RWPE2 (cell line): ENCODE measurements around the gene GHDC.

Source experiments
- ATAC-seq: fragments of 200-7000 bp; cut with Tn5 transposase; 3 replicates; pipeline ENCODE4 v1.9.1; 2021; ENCODE audit warnings: low read depth
- DNase-seq: peaks from one replicate; pipeline ENCODE4 v3.0.0-alpha.2; 2020; ENCODE audit warnings: low spot score
- H3K27ac ChIP-seq: fragments of 450-650 bp; 2 replicates; pipeline ENCODE4 v1.5.1; 2017; ENCODE audit warnings: mild to moderate bottlenecking; ENCODE audit not compliant: poor library complexity, severe bottlenecking
- H3K27me3 ChIP-seq: fragments of 250-450 bp; sonication (Bioruptor Pico); 2 replicates; pipeline ENCODE4 v1.5.1; 2021; ENCODE audit warnings: mild to moderate bottlenecking, moderate library complexity; ENCODE audit not compliant: insufficient read depth, poor library complexity, severe bottlenecking
- H3K36me3 ChIP-seq: fragments of 250-450 bp; sonication (Bioruptor Pico); 2 replicates; pipeline ENCODE4 v1.5.1; 2020; ENCODE audit warnings: low read depth, mild to moderate bottlenecking, moderate library complexity
- H3K4me1 ChIP-seq: fragments of 250-450 bp; sonication (Bioruptor Pico); 2 replicates; pipeline ENCODE4 v1.5.1; 2021; ENCODE audit warnings: mild to moderate bottlenecking, moderate library complexity; ENCODE audit not compliant: insufficient read depth, poor library complexity, severe bottlenecking
- H3K4me3 ChIP-seq: fragments of 250-450 bp; sonication (Bioruptor Pico); 2 replicates; pipeline ENCODE4 v1.5.1; 2021; ENCODE audit warnings: mild to moderate bottlenecking, moderate library complexity; ENCODE audit not compliant: severe bottlenecking
- H3K9me3 ChIP-seq: fragments of 250-450 bp; sonication (Bioruptor Pico); 2 replicates; pipeline ENCODE4 v1.5.1; 2021; ENCODE audit warnings: mild to moderate bottlenecking, moderate library complexity; ENCODE audit not compliant: severe bottlenecking
- CTCF ChIP-seq: fragments of 450-650 bp; IDR thresholded peaks from one replicate; pipeline ENCODE4 v1.5.1; 2017; ENCODE audit warnings: mild to moderate bottlenecking, moderate library complexity; ENCODE audit not compliant: poor library complexity, severe bottlenecking

The GHDC gene

DNA sequence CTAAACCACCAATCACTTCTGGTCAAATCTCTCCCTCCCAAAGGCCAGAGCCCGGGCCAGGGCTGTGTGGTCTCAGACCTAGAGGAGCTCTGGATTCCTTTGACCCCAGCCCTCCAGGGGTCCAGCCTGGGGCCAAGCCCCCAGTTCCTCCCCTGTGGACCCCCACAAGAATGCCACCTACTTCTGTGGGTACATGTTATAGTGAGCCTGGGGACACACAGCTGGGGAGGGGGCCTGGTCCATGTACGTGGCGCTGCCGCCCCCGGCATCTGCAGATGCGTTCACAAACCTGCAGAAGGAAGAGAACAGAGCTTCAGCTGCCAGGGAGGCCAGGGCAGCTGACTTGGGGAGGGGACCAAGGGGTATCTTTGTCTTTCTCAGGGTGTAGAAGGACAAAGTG lies 7.9 kb upstream of the GHDC start:
- H3K4me1 ChIP-seq = no peaks in the 10 kb centered on the region
- no peak overlapping the region for H3K27ac ChIP-seq
- ATAC-seq (no peak), DNase-seq (no peak)
- H3K36me3 ChIP-seq = peaks cover 19% of the 10 kb centered on the region
- no peaks in the 10 kb centered on the region for H3K9me3 ChIP-seq
- no peak for TF ChIP-seq CTCF
- H3K27me3 ChIP-seq = no peaks in the 10 kb centered on the region
- no peak overlapping the region for H3K4me3 ChIP-seq

GRCh38 chr17:42201458-42201772 lies 7.1 kb upstream of the GHDC start:
- Histone ChIP-seq H3K27ac (no peak overlapping the region), H3K4me1 (no peaks in the 10 kb centered on the region), H3K9me3 (no peaks in the 10 kb centered on the region), H3K4me3 (no peak overlapping the region), H3K36me3 (peaks cover 12% of the 10 kb centered on the region; the same call in 1 of the 2 replicates), H3K27me3 (no peaks in the 10 kb centered on the region)
- no peak for ATAC-seq
- no peak for DNase-seq
- no peak for TF ChIP-seq CTCF

DNA sequence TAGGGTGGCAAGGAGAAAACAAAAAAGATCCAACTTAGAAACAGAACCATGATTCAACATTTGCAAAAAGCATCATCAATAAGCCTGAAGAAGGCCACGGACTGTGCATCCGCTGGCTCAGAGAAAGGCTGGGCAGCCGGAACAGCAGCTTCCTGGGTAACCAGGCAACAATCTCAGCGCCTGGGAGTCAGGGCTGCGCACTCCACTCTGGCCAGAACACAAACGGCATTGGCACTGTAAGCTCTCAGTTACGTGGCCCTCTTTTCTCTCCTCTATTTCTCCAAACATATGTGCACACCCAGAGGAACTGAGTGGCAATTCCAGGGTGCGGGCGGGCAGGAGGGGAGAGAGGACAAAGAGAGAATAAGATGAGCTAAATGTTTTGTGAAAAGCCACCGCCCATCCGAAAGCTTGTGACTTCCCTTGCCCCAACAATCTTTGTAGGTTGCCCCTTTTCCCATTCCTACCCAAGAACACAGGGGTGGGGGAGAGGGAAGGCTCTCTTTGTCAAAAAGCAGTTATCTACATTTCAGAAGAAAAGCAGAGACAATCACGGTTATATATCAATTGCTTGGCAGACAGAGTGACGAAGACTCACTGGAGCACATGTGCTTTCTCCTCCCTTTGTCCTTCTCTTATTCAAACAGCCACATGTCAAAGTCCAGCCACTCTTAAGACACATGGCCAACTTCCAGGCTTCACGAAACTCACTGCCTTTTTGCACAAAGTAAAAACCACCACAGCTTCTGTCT lies 6.6 kb upstream of the GHDC start:
- Histone ChIP-seq H3K36me3 (peaks cover 7% of the 10 kb centered on the region; the same call in 1 of the 2 replicates), H3K4me3 (no peak overlapping the region), H3K27ac (no peak overlapping the region), H3K27me3 (no peaks in the 10 kb centered on the region), H3K9me3 (no peaks in the 10 kb centered on the region), H3K4me1 (no peaks in the 10 kb centered on the region)
- TF ChIP-seq CTCF = no peak
- ATAC-seq (no peak), DNase-seq (no peak)

DNA sequence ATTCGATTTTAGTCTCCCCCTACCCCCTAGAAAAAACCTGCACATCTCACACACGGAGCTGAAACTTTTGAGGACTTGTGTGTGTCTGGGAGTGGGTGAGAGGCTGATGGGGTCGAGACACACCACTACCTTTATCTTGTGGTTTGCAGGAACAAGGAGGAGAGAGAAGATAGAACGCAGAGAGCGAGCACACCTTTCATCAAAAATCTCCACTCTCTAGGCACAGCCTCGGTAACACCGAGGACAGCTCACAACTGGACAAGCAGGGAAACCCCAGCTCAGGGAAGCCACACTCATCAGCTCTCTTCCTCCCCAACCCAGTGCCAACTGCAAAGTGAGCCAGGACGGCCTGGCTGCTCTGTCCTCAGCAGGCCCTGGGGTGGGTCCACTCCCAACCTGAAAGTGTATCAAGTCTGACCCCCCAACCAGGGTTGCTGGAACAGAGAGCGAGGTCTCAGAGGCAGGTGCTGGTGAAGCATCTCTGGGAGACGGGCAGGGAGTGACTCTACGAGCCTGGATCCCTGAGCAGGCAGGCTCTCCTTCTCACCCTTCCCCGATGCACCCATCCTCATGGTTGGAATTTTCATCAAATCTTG lies 5.2 kb upstream of the GHDC start:
- no peaks in the 10 kb centered on the region for H3K4me1 ChIP-seq
- no peak for TF ChIP-seq CTCF
- H3K36me3 ChIP-seq = peaks cover 7% of the 10 kb centered on the region; the same call in 1 of the 2 replicates
- ATAC-seq (no peak), DNase-seq (no peak)
- H3K9me3 ChIP-seq = no peaks in the 10 kb centered on the region
- H3K4me3 ChIP-seq = no peak overlapping the region
- H3K27ac ChIP-seq = no peak overlapping the region
- H3K27me3 ChIP-seq = no peaks in the 10 kb centered on the region

- TF ChIP-seq CTCF = no peak
- Histone ChIP-seq H3K9me3 (no peaks in the 10 kb centered on the region), H3K4me1 (no peaks in the 10 kb centered on the region), H3K27ac (no peak overlapping the region), H3K36me3 (peaks cover 3% of the 10 kb centered on the region; the same call in 1 of the 2 replicates), H3K4me3 (no peak overlapping the region), H3K27me3 (no peaks in the 10 kb centered on the region)
- no peak for DNase-seq
- ATAC-seq = no peak
Measured at GRCh38 chr17:42198897-42199296, 4.6 kb upstream of the GHDC start.
